KMS-11 (cell line): ENCODE results near the gene EDA.

Source experiments
- H2AFZ ChIP-seq: fragments of 200-600 bp; sonication (generic); 2 replicates; pipeline ENCODE4 v1.6.1; 2016; ENCODE audit warnings: antibody characterized with exemption, mixed run types, low read depth
- H3K27ac ChIP-seq: fragments of 200-600 bp; sonication (generic); 2 replicates; pipeline ENCODE4 v1.6.1; 2016; ENCODE audit warnings: mild to moderate bottlenecking, mixed run types
- H3K27me3 ChIP-seq: fragments of 200-600 bp; sonication (generic); 2 replicates; pipeline ENCODE4 v1.6.1; 2017; ENCODE audit warnings: mild to moderate bottlenecking, low read depth, mixed run types, moderate library complexity; ENCODE audit not compliant: insufficient read depth
- H3K36me3 ChIP-seq: fragments of 200-600 bp; sonication (generic); 2 replicates; pipeline ENCODE4 v1.6.1; 2017; ENCODE audit warnings: mild to moderate bottlenecking, mixed run types; ENCODE audit not compliant: insufficient read depth
- H3K4me1 ChIP-seq: fragments of 200-600 bp; sonication (generic); 2 replicates; pipeline ENCODE4 v1.6.1; 2016; ENCODE audit warnings: mild to moderate bottlenecking, low read depth, mixed run types; ENCODE audit not compliant: poor library complexity, severe bottlenecking
- H3K4me2 ChIP-seq: fragments of 200-600 bp; sonication (generic); 2 replicates; pipeline ENCODE4 v1.7.0; 2016; ENCODE audit warnings: mild to moderate bottlenecking, mixed run types
- H3K4me3 ChIP-seq: fragments of 200-600 bp; sonication (generic); IDR thresholded peaks from 2 replicates; pipeline ENCODE4 v1.6.1; 2017; ENCODE audit warnings: low read depth, low read length, mixed read lengths; ENCODE audit not compliant: insufficient read depth
- H3K79me2 ChIP-seq: fragments of 200-600 bp; sonication (generic); 2 replicates; pipeline ENCODE4 v1.6.1; 2016; ENCODE audit warnings: low read depth, mixed run types; ENCODE audit not compliant: insufficient read depth
- H3K9ac ChIP-seq: fragments of 200-600 bp; sonication (generic); 2 replicates; pipeline ENCODE4 v1.6.1; 2016; ENCODE audit warnings: mild to moderate bottlenecking, mixed run types
- H4K20me1 ChIP-seq: fragments of 200-600 bp; sonication (generic); 2 replicates; pipeline ENCODE4 v1.6.1; 2016; ENCODE audit warnings: mild to moderate bottlenecking, mixed run types; ENCODE audit not compliant: insufficient read depth
- TF ChIP-seq, protein P1 (sequence below): fragments of 200-600 bp; sonication (generic); conservative IDR thresholded peaks from 2 replicates; pipeline ENCODE4 v1.6.1; 2017; ENCODE audit warnings: low read depth, mild to moderate bottlenecking, antibody characterized with exemption, low read length, moderate library complexity, mixed read lengths

EDA gene

GRCh38 chrX:70038951-70039350, 423.0 kb downstream of the EDA start:
- Histone ChIP-seq H3K4me3 (no peak overlapping the region), H3K27me3 (no peaks in the 10 kb centered on the region), H3K79me2 (no peaks in the 10 kb centered on the region), H4K20me1 (no peaks in the 10 kb centered on the region), H3K36me3 (no peaks in the 10 kb centered on the region), H3K27ac (no peak overlapping the region), H2AFZ (no peak overlapping the region), H3K4me2 (no peak overlapping the region), H3K4me1 (no peaks in the 10 kb centered on the region), H3K9ac (no peak overlapping the region)
- TF ChIP-seq, protein P1, sequence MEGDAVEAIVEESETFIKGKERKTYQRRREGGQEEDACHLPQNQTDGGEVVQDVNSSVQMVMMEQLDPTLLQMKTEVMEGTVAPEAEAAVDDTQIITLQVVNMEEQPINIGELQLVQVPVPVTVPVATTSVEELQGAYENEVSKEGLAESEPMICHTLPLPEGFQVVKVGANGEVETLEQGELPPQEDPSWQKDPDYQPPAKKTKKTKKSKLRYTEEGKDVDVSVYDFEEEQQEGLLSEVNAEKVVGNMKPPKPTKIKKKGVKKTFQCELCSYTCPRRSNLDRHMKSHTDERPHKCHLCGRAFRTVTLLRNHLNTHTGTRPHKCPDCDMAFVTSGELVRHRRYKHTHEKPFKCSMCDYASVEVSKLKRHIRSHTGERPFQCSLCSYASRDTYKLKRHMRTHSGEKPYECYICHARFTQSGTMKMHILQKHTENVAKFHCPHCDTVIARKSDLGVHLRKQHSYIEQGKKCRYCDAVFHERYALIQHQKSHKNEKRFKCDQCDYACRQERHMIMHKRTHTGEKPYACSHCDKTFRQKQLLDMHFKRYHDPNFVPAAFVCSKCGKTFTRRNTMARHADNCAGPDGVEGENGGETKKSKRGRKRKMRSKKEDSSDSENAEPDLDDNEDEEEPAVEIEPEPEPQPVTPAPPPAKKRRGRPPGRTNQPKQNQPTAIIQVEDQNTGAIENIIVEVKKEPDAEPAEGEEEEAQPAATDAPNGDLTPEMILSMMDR = no peak

GRCh38 chrX:70039758-70040157, 423.8 kb downstream of the EDA start:
- Histone ChIP-seq H3K4me1 (no peaks in the 10 kb centered on the region), H3K27ac (no peak overlapping the region), H3K9ac (no peak overlapping the region), H4K20me1 (no peaks in the 10 kb centered on the region), H3K4me3 (no peak overlapping the region), H3K36me3 (no peaks in the 10 kb centered on the region), H3K27me3 (no peaks in the 10 kb centered on the region), H3K4me2 (no peak overlapping the region), H2AFZ (no peak overlapping the region), H3K79me2 (no peaks in the 10 kb centered on the region)
- TF ChIP-seq, protein P1 = no peak

GRCh38 chrX:70041993-70042392, 426.1 kb downstream of the EDA start:
- H3K27me3 ChIP-seq = no peaks in the 10 kb centered on the region
- no peak overlapping the region for H3K27ac ChIP-seq
- H2AFZ ChIP-seq = no peak overlapping the region
- no peaks in the 10 kb centered on the region for H3K36me3 ChIP-seq
- no peaks in the 10 kb centered on the region for H3K4me1 ChIP-seq
- H3K79me2 ChIP-seq = no peaks in the 10 kb centered on the region
- no peak overlapping the region for H3K4me3 ChIP-seq
- TF ChIP-seq, protein P1 = no peak
- H3K9ac ChIP-seq = no peak overlapping the region
- no peak overlapping the region for H3K4me2 ChIP-seq
- H4K20me1 ChIP-seq = no peaks in the 10 kb centered on the region

DNA sequence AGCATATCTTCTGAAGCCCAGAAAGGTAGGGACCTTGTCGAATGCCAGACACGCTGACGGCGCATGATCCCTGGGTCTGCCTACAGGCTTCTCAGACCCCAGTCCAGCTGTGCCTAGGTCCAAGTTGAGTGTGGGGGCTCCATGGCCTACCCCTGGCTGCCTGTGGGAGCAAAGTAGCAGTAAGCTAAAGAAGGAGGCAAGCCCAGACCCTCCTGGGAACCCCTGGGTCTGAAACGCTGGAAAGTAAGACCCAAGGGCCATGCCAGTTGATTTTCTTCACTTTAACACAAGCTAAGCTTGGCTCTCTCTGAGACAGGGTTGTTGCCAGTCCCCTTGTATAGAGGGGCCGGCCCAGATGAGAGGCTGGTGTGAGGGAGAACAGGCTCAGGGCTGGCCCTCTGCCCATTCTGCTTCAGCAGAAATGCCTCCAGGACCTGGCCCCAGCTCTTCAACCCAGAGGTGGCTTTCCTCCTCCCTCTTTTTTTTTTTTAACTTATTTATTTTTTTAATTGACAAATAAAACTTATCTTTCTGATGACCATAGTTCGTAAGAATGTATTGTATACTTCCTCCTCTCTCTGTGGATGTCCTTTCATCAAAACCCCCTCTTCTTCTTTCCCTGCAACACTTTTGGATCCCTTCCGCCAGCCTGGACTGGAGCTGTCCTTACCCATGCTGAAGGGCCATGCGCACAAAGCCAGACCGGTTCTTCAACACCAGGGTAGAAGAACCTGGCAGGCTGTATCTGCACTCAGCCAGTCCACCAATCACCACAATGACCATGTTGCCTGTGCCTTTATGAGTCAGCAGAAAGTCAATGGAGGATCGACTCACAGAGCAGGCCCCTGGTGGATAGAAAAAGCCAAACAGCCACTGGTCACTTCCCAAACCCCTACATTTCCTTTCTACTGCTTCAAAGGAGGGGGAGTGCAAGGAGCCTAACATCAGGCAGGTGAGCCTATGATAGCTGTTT, 426.8 kb downstream of the EDA start:
- no peaks in the 10 kb centered on the region for H4K20me1 ChIP-seq
- H3K9ac ChIP-seq = no peak overlapping the region
- TF ChIP-seq, protein P1 = no peak
- H3K4me2 ChIP-seq = no peak overlapping the region
- no peak overlapping the region for H3K4me3 ChIP-seq
- no peak overlapping the region for H3K27ac ChIP-seq
- H3K36me3 ChIP-seq = no peaks in the 10 kb centered on the region
- no peak overlapping the region for H2AFZ ChIP-seq
- H3K4me1 ChIP-seq = no peaks in the 10 kb centered on the region
- H3K27me3 ChIP-seq = no peaks in the 10 kb centered on the region
- no peaks in the 10 kb centered on the region for H3K79me2 ChIP-seq
